Panc1 (cell line): ENCODE results near the gene CPSF2. TPM values are rescaled to one million over a fixed set of nuclear protein-coding genes. Genes with fewer than 3 reads are reported as not detected.

Experiments used
- ATAC-seq: fragments of 200-7000 bp; cut with Tn5 transposase; 2 replicates; pipeline ENCODE4 v1.9.1; 2020; ENCODE audit warnings: mild to moderate bottlenecking, moderate library complexity
- BruUV-seq: library from RNA; stranded (reverse); fragments of 400-500 nt; replicated peaks from 2 replicates; lab custom pipeline; 2021; lab: Mats Ljungman, UMichigan
- CTCF ChIA-PET: fragments of 300-600 bp; sonication (Branson Sonifier 250); formaldehyde crosslinking; loops from one replicate; lab custom pipeline; 2022; ENCODE audit warnings: antibody characterized with exemption; lab: Charles Lee
- POLR2A ChIA-PET: fragments of 300-600 bp; sonication (Branson Sonifier 250); formaldehyde crosslinking; loops from one replicate; lab custom pipeline; 2022; ENCODE audit warnings: antibody characterized with exemption; lab: Charles Lee
- DNase-seq: peaks from one replicate; pipeline ENCODE4 v3.0.0-alpha.2; 2010; ENCODE audit warnings: low read depth, low spot score
- H3K27ac ChIP-seq: 2 replicates; pipeline ENCODE4 v1.5.1; 2011; ENCODE audit warnings: mild to moderate bottlenecking, low read length, inconsistent platforms
- H3K27me3 ChIP-seq: fragments of 200-500 bp; sonication (Bioruptor generic); 2 replicates; pipeline ENCODE4 v1.6.0; 2014; ENCODE audit warnings: low read length, inconsistent platforms; ENCODE audit not compliant: control insufficient read depth, insufficient read depth
- H3K36me3 ChIP-seq: fragments of 200-500 bp; sonication (Bioruptor generic); 2 replicates; pipeline ENCODE4 v1.5.1; 2014; ENCODE audit warnings: inconsistent platforms, mild to moderate bottlenecking, low read length, moderate library complexity; ENCODE audit not compliant: control insufficient read depth, insufficient read depth
- H3K4me1 ChIP-seq: 2 replicates; pipeline ENCODE4 v1.5.1; 2011; ENCODE audit warnings: inconsistent platforms, mild to moderate bottlenecking, low read length, moderate library complexity; ENCODE audit not compliant: control insufficient read depth, insufficient read depth
- H3K4me3 ChIP-seq, 2 experiments: 2 replicates each; pipeline ENCODE4 v1.5.1; 2011 to 2012; ENCODE audit warnings: low read depth in 2 of 2, low read length in 2 of 2, mild to moderate bottlenecking in 2 of 2, inconsistent platforms in 1 of 2, moderate library complexity in 1 of 2
- H3K9me3 ChIP-seq: fragments of 200-500 bp; sonication (Bioruptor generic); 2 replicates; pipeline ENCODE4 v1.5.1; 2014; ENCODE audit warnings: low read depth, mild to moderate bottlenecking, inconsistent platforms, low read length, moderate library complexity; ENCODE audit not compliant: control insufficient read depth, insufficient read depth
- CTCF ChIP-seq: fragments of 450-650 bp; IDR thresholded peaks from 2 replicates; pipeline ENCODE4 v1.5.1; 2017; ENCODE audit warnings: mild to moderate bottlenecking
- POLR2AphosphoS5 ChIP-seq: IDR thresholded peaks from 2 replicates; pipeline ENCODE4 v1.6.1; 2012; ENCODE audit warnings: mild to moderate bottlenecking, low read depth, low read length, moderate library complexity
- REST ChIP-seq, 2 experiments: IDR thresholded peaks; 2 replicates each; pipeline ENCODE4 v1.6.1; 2011 to 2012; ENCODE audit warnings: low read depth in 2 of 2, control low read depth in 1 of 2, low read length in 1 of 2, mild to moderate bottlenecking in 1 of 2, moderate library complexity in 1 of 2; ENCODE audit not compliant: insufficient read depth in 1 of 2
- SIN3A ChIP-seq: IDR thresholded peaks from 2 replicates; pipeline ENCODE4 v1.6.1; 2012; ENCODE audit warnings: low read depth, mild to moderate bottlenecking, low read length, moderate library complexity, borderline replicate concordance; ENCODE audit not compliant: insufficient read depth
- TCF7L2 ChIP-seq: IDR thresholded peaks from 2 replicates; pipeline ENCODE4 v1.6.1; 2011; ENCODE audit warnings: mild to moderate bottlenecking, low read depth, low read length, inconsistent platforms
- in situ Hi-C: cut with HindIII; loops from 2 replicates; pipeline ENCODE4 v1.10.0; 2016; ENCODE audit warnings: low sequenced_read_pairs, low pct_unique_long_range_greater_than_20kb
- intact Hi-C: fragments of 100-400 bp; cut with micrococcal nuclease; formaldehyde crosslinking; loops from one replicate; pipeline ENCODE4 v1.10.0; 2022; ENCODE audit not compliant: unreplicated experiment
- total RNA-seq: library from RNA; stranded (reverse); gene quantifications from one replicate; pipeline ENCODE4 v1.2.1, GENCODE V29; 2021; ENCODE audit not compliant: unreplicated experiment

The CPSF2 gene
- total RNA-seq, 1 experiment from 2014 or later, result 62.0 TPM

- no TSS peak for BruUV-seq
- no peaks in the 10 kb centered on the region for H3K36me3 ChIP-seq
- intact Hi-C loops, result no loop called here
- H3K4me1 ChIP-seq, result no peaks in the 10 kb centered on the region
- DNase-seq (no peak), ATAC-seq (no peak)
- H3K27me3 ChIP-seq, result no peaks in the 10 kb centered on the region
- in situ Hi-C loops, result no loop called here
- ChIA-PET CTCF (no interaction called here), POLR2A (no interaction called here)
- TF ChIP-seq REST (IDR thresholded peaks at IDR 0.05; ENCODE audit: insufficient read depth in 1 of 2, low read depth in 2 of 2, low read length in 1 of 2) (no peak), SIN3A (no peak), POLR2AphosphoS5 (no peak)
- no peaks in the 10 kb centered on the region for H3K9me3 ChIP-seq
- no peak overlapping the region for H3K4me3 ChIP-seq
- H3K27ac ChIP-seq, result no peak overlapping the region
Measured at GRCh38 chr14:92207012-92207927, 85.5 kb downstream of the CPSF2 start.

- in situ Hi-C loops (no loop called here), intact Hi-C loops (no loop called here)
- TF ChIP-seq CTCF (no peak), POLR2AphosphoS5 (no peak), REST (IDR thresholded peaks at IDR 0.05; ENCODE audit: insufficient read depth in 1 of 2, low read depth in 2 of 2, low read length in 1 of 2) (no peak), TCF7L2 (no peak), SIN3A (no peak)
- Histone ChIP-seq H3K27ac (no peak overlapping the region), H3K27me3 (no peaks in the 10 kb centered on the region), H3K4me3 (no peak overlapping the region), H3K9me3 (no peaks in the 10 kb centered on the region), H3K4me1 (no peaks in the 10 kb centered on the region), H3K36me3 (no peaks in the 10 kb centered on the region)
- ChIA-PET POLR2A (no interaction called here), CTCF (no interaction called here)
- no TSS peak for BruUV-seq
- no peak for DNase-seq
- no peak for ATAC-seq
Measured at GRCh38 chr14:92207928-92208265, 86.1 kb downstream of the CPSF2 start.
